Fibroblast of skin of right quadriceps (primary cell): ENCODE measurements around the gene PEAR1.
A peak's percentile ranks its signal among the peaks of the same experiment; 100 is the strongest.

Source experiments
- DNase-seq: peaks from one replicate; pipeline ENCODE4 v3.0.0-alpha.2; 2013

PEAR1 gene

GRCh38 chr1:156860113-156860627, 33.3 kb upstream of the PEAR1 start:
- DNase-seq = peak; percentile 38

- DNase-seq = peak; percentile 34
Measured at GRCh38 chr1:156860628-156861423, 32.7 kb upstream of the PEAR1 start, which contains the start of gene NTRK1. NTRK1 (plus strand) TSS chr1:156860865; CDS start chr1:156860935, 70 bp downstream.

- DNase-seq = no peak
Measured at GRCh38 chr1:156862584-156862983, 30.9 kb upstream of the PEAR1 start.

GRCh38 chr1:156862997-156863599, 30.4 kb upstream of the PEAR1 start:
- no peak for DNase-seq

GRCh38 chr1:156863631-156864030, 29.9 kb upstream of the PEAR1 start:
- DNase-seq = no peak

- DNase-seq = no peak
Measured at GRCh38 chr1:156864796-156865195, 28.7 kb upstream of the PEAR1 start.

GRCh38 chr1:156865258-156865657, 28.3 kb upstream of the PEAR1 start:
- no peak for DNase-seq

- no peak for DNase-seq
Measured at GRCh38 chr1:156865865-156866248, 27.7 kb upstream of the PEAR1 start.

GRCh38 chr1:156866249-156866909, 27.1 kb upstream of the PEAR1 start:
- no peak for DNase-seq

GRCh38 chr1:156868341-156868740, 25.2 kb upstream of the PEAR1 start:
- DNase-seq = no peak

- no peak for DNase-seq
Measured at GRCh38 chr1:156869455-156869854, 24.1 kb upstream of the PEAR1 start.

GRCh38 chr1:156873659-156874058, 19.9 kb upstream of the PEAR1 start:
- no peak for DNase-seq

GRCh38 chr1:156874142-156874541, 19.4 kb upstream of the PEAR1 start:
- DNase-seq = no peak

- DNase-seq = no peak
Measured at GRCh38 chr1:156874572-156875340, 18.8 kb upstream of the PEAR1 start.

GRCh38 chr1:156875341-156875615, 18.2 kb upstream of the PEAR1 start:
- DNase-seq = no peak

GRCh38 chr1:156876281-156876680, 17.2 kb upstream of the PEAR1 start:
- DNase-seq = no peak

- DNase-seq = no peak
Measured at GRCh38 chr1:156877433-156878170, 15.9 kb upstream of the PEAR1 start.

GRCh38 chr1:156879876-156880275, 13.6 kb upstream of the PEAR1 start:
- no peak for DNase-seq

- DNase-seq = no peak
Measured at GRCh38 chr1:156880473-156880872, 13.0 kb upstream of the PEAR1 start.

- DNase-seq = no peak
Measured at GRCh38 chr1:156881101-156881500, 12.4 kb upstream of the PEAR1 start.

- no peak for DNase-seq
Measured at GRCh38 chr1:156881663-156882062, 11.9 kb upstream of the PEAR1 start.

GRCh38 chr1:156882543-156882942, 11.0 kb upstream of the PEAR1 start:
- DNase-seq = no peak

- DNase-seq = no peak
Measured at GRCh38 chr1:156883919-156884318, 9.6 kb upstream of the PEAR1 start.
